Raji (cell line): ENCODE measurements around the gene DBP.

Source experiments
- POLR2A ChIP-seq: IDR thresholded peaks from 2 replicates; pipeline ENCODE4 v1.6.1; 2011; ENCODE audit warnings: low read depth, low read length, control low read depth; ENCODE audit not compliant: insufficient read depth

DBP gene

DNA sequence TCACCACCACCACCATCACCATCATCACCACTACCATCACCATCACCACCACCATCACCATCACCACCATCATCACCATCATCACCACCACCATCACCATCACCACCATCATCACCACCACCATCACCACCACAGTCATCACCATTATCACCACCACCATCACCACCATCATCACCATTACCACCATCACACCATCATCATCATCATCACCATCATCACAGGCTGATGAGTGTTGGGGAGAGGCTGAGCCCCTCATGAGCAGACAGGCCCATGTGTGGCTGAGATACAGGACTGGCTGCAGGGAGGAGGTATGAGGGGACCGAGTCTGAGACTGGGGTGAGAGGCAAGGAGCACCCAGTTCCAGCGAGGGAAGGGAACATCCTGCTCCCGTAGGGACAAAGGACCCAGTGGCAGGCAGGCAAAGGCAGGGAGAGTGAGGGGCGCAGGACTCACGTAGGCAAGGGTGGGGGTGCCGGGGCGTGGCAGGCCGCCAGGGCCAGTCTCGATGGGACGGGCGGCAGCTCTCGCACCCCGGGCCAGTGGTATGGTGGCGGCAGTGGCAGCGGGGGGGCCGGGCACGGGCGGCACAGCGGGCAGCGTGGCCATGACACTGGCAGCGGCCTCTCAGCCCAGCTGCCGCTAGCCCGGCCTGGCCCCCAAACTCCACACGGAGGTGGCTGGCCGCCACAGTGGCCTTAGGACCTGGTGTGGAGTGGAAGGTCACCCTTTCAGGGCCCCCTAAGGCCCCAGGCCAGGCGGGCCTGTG lies 32.9 kb upstream of the DBP start:
- no peak for TF ChIP-seq POLR2A

DNA sequence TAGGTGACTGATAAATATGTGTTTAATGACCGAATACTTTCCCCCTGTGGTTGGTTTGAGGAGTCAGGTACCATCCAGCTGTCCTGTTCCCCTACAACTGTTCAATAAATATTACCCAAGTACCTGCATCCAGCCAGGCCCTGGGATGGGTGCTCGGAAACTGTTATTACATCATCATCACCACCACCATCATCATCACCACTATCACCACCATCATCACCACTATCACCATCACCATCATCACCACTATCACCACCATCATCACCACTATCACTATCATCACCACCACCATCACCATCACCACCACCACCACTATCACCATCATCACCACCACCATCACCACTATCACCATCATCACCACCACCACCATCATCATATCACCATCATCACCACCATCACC lies 31.6 kb upstream of the DBP start:
- no peak for TF ChIP-seq POLR2A

- TF ChIP-seq POLR2A: no peak
These were observed 31.2 kb upstream of the DBP start for GRCh38 chr19:48668332-48668731.

DNA sequence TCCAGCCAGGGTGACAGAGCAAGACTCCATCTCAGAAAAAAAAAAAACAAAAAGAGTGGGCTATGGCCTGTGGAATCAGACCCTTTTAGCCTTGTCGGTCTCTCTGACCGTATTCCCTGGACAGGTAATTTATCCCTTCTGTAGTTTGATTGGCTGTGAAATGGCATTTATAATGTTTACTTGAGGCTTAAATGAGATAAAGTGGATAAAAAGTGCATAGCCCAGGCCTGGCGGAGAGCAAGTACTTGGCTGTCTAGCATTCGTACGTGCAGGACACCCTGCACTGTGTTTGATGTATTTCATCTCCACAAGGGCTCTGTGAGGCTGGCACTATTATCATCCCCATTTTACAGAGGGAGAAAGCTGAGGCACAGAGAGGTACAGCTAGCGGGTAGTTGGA lies 28.6 kb upstream of the DBP start:
- no peak for TF ChIP-seq POLR2A

- TF ChIP-seq POLR2A: no peak
These were observed 27.3 kb upstream of the DBP start for GRCh38 chr19:48664476-48664875.

- TF ChIP-seq POLR2A: no peak
These were observed 26.5 kb upstream of the DBP start for GRCh38 chr19:48663667-48664066.

DNA sequence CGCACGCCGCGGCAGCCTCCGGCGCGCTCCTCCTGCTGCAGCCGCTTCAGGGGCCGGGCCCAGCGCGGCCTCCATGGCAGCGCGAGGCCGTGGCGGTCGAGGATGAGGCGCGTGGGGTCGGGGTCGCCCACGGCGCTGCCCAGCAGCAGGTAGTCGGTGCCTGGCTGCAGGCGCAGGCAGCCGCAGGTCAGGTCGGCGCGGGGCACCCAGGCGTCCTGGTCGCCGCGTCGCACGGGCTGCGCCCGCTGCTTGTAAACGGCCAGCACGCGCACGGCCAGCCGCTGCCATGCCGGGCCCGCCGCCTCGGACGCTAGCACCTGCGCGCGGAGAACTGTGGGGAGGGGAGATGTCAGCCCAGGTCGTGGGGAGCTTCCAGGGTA lies 24.5 kb upstream of the DBP start:
- no peak for TF ChIP-seq POLR2A

- peak; percentile 61 for TF ChIP-seq POLR2A
These were observed 23.9 kb upstream of the DBP start for GRCh38 chr19:48660852-48661710.

DNA sequence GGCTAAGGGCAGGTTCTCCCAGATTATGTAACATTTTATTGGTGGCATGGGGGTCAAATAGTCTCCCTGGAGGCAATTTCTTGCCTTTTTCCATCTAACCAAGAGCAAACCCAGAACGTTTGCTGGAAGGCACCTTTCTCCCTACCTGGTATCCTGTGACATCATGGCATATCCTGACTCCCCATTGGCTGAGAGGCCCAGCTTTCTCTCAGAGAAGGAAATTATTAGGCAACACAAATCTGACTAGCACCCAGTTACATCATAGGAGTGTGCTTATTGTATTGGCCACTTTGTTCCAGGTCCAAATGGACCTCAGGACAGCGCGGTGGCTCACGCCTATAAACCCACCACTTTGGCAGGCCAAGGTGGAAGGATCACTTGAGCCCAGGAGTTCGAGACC lies 22.6 kb upstream of the DBP start:
- TF ChIP-seq POLR2A: no peak

GRCh38 chr19:48658483-48658882 lies 21.3 kb upstream of the DBP start:
- TF ChIP-seq POLR2A: no peak

DNA sequence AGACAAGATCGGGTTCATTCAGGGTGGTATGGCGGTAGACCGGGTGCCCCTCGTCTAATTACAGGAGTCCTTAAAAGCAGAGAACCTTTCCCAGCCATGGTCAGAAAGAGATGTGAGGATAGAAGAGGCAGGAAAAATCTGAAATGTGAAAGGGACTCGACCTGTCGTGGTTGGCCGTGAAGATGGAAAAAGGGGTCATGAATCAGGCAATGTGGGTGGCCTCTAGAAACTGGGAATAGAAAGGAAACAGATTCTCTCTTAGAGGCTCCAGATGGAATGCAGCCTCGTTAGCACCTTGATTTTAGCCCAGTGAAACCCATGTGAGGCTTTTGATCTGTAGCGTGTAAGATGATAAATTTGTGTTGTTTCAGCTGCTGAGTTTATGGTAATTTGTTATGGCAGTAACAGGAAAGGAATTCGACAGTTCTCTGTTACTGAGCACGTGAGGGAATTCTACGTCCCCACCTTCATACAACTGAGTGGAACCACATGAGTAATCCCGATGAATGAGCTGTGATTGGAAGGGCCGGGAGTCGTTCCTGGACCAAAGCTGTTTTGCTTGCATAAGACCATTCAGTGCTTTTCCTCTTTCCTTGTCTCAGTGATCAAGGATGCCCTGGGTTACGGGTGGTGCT lies 19.8 kb upstream of the DBP start:
- TF ChIP-seq POLR2A: no peak

- TF ChIP-seq POLR2A: no peak
These were observed 17.3 kb upstream of the DBP start for GRCh38 chr19:48654299-48655059.

DNA sequence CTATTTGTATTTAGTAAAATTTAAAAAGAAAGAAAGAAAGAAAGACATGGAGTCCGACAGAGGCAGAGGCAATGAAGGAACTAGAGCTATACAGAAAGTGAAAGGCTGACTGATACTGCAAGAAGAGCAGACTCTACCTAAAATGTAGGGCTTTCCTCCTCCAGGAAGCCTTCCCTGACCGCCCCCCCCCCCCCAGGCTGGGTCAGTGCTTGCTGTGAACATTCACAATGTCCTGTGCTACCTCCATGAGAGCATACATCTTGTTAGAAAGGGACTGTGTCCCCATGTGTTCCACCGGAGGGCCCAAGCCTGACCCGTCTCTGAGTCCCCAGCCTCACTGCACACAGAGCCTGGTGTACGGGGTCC lies 14.5 kb upstream of the DBP start:
- no peak for TF ChIP-seq POLR2A

- TF ChIP-seq POLR2A: no peak
These were observed 13.9 kb upstream of the DBP start for GRCh38 chr19:48650974-48651682.

DNA sequence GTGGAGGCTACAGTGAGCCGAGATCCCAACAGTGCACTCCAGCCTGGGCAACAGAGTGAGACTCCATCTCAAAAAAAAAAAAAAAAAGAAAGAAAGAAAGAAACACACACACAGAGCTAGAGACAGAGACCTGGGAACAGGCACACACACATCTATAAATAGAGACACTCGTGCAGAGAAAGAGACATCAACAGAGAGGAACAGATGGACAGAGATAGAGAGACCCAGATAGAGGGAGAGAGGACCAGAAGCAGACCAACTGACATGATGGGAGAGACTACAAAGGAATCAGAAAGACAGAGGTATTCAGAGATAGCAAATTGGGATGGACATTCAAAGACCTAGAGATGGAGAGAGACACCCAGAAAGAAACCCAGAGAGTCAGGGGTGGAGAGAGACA lies 11.0 kb upstream of the DBP start:
- TF ChIP-seq POLR2A: no peak
